Endothelial cell (in vitro differentiated cells): ENCODE data around the gene SKAP2. TPM values are rescaled to one million over a fixed set of nuclear protein-coding genes. Genes with fewer than 3 reads are reported as not detected.

ENCODE experiments used
- DNase-seq: peaks from one replicate; pipeline ENCODE4 v3.0.0; 2021; ENCODE audit warnings: low spot score
- H3K27ac Mint-ChIP-seq: one replicate; pipeline ENCODE4 v1.8.0; 2021; ENCODE audit warnings: mixed read lengths, inconsistent platforms; ENCODE audit not compliant: unreplicated experiment
- H3K27me3 Mint-ChIP-seq: one replicate; pipeline ENCODE4 v1.8.0; 2021; ENCODE audit warnings: mild to moderate bottlenecking, moderate library complexity, mixed read lengths, inconsistent platforms; ENCODE audit not compliant: unreplicated experiment
- H3K36me3 Mint-ChIP-seq: one replicate; pipeline ENCODE4 v1.8.0; 2021; ENCODE audit warnings: mild to moderate bottlenecking, low read depth, mixed read lengths, inconsistent platforms; ENCODE audit not compliant: unreplicated experiment
- H3K4me1 Mint-ChIP-seq: one replicate; pipeline ENCODE4 v1.8.0; 2021; ENCODE audit warnings: mild to moderate bottlenecking, mixed read lengths, inconsistent platforms; ENCODE audit not compliant: unreplicated experiment
- H3K4me3 Mint-ChIP-seq: one replicate; pipeline ENCODE4 v1.8.0; 2021; ENCODE audit warnings: mild to moderate bottlenecking, mixed read lengths, inconsistent platforms; ENCODE audit not compliant: unreplicated experiment
- H3K9me3 Mint-ChIP-seq: one replicate; pipeline ENCODE4 v1.8.0; 2021; ENCODE audit warnings: mixed read lengths, inconsistent platforms; ENCODE audit not compliant: unreplicated experiment
- CTCF ChIP-seq: fragments of 200-600 bp; sonication (generic); IDR thresholded peaks from one replicate; pipeline ENCODE4 v1.5.0; 2021; ENCODE audit warnings: antibody characterized with exemption; ENCODE audit not compliant: unreplicated experiment
- total RNA-seq: library from RNA; stranded (reverse); fragmentation: NEBNext Ultra II Directional; extraction: Animal tissue kit (Norgen Biotek cat#: 25700); gene quantifications from one replicate; pipeline ENCODE4 v1.2.1, GENCODE V29; 2021; ENCODE audit not compliant: unreplicated experiment

The SKAP2 gene
- total RNA-seq, 1 donor from 2014 or later = 24.7 TPM

- peaks cover 5% of the 10 kb centered on the region for H3K27me3 Mint-ChIP-seq
- no peaks in the 10 kb centered on the region for H3K36me3 Mint-ChIP-seq
- no peaks in the 10 kb centered on the region for H3K4me1 Mint-ChIP-seq
- no peak overlapping the region for H3K4me3 Mint-ChIP-seq
- no peak overlapping the region for H3K27ac Mint-ChIP-seq
- DNase-seq = no peak
- TF ChIP-seq CTCF = no peak
- H3K9me3 Mint-ChIP-seq = no peaks in the 10 kb centered on the region
Observed at GRCh38 chr7:26619348-26619984, 244.9 kb downstream of the SKAP2 start.

GRCh38 chr7:26618898-26619297 is 245.5 kb downstream of the SKAP2 start:
- no peaks in the 10 kb centered on the region for H3K4me1 Mint-ChIP-seq
- no peak overlapping the region for H3K4me3 Mint-ChIP-seq
- H3K27ac Mint-ChIP-seq = no peak overlapping the region
- H3K36me3 Mint-ChIP-seq = no peaks in the 10 kb centered on the region
- peaks cover 6% of the 10 kb centered on the region for H3K27me3 Mint-ChIP-seq
- H3K9me3 Mint-ChIP-seq = no peaks in the 10 kb centered on the region
- no peak for DNase-seq
- no peak for TF ChIP-seq CTCF

GRCh38 chr7:26618449-26618848 is 245.9 kb downstream of the SKAP2 start:
- Mint-ChIP-seq H3K36me3 (no peaks in the 10 kb centered on the region), H3K4me3 (no peak overlapping the region), H3K27me3 (peaks cover 7% of the 10 kb centered on the region), H3K27ac (no peak overlapping the region), H3K4me1 (no peaks in the 10 kb centered on the region), H3K9me3 (no peaks in the 10 kb centered on the region)
- no peak for TF ChIP-seq CTCF
- DNase-seq = no peak

Other genes starting within 250 kb of the SKAP2 start
- gene HOXA1, start 231.4 kb upstream of the SKAP2 start, total RNA-seq = 3.5 TPM
- gene HOXA2, start 238.1 kb upstream of the SKAP2 start, total RNA-seq = 1.1 TPM